ENCODE results near the gene DCANP1.
A peak's percentile ranks its signal among the peaks of the same experiment; 100 is the strongest.

The DCANP1 gene

DNA sequence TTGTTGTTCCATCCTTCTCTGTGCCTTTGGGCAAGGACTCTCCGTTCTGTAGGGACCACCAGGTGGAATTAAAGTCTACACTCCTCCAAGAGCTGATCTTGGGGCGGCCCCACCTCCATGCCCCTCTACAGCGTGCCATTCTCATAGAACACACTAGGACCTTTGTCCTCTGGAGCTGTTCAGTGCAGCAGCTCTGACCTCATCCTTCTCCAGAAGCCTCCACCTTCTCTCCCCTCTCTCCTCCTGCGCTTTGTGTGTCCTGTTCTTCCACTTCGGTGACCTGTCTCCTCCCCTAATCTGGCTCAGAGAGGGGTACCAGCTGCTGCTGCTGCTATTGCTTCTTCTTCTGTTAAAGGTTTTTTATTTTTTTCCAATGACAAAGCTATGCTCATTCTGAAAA, 46.3 kb downstream of the DCANP1 start:
- Histone ChIP-seq H3K27me3 (ENCODE audit: low read depth, low read length) (no peaks in the 10 kb centered on the region), H3K36me3 (replicated peaks; ENCODE audit: low read depth, low read length) (no peaks in the 10 kb centered on the region), H3K4me3 (ENCODE audit: low read length) (no peak overlapping the region), H4K20me1 (ENCODE audit: insufficient read depth, low read length) (peaks cover 23% of the 10 kb centered on the region), H2AFZ (ENCODE audit: low read depth, low read length) (no peak overlapping the region), H3K9ac (ENCODE audit: low read length) (no peak overlapping the region), H3K4me2 (ENCODE audit: low read length) (no peak overlapping the region), H3K9me3 (ENCODE audit: insufficient read depth, low read length) (no peaks in the 10 kb centered on the region), H3K27ac (ENCODE audit: low read length) (no peak overlapping the region), H3K4me1 (ENCODE audit: low read length) (peaks cover 14% of the 10 kb centered on the region), H3K79me2 (ENCODE audit: low read length) (peaks cover 36% of the 10 kb centered on the region)
- no peak for TF ChIP-seq EZH2phosphoT487 (IDR thresholded peaks at IDR 0.05; ENCODE audit: low read depth)
- TF ChIP-seq, protein P1, sequence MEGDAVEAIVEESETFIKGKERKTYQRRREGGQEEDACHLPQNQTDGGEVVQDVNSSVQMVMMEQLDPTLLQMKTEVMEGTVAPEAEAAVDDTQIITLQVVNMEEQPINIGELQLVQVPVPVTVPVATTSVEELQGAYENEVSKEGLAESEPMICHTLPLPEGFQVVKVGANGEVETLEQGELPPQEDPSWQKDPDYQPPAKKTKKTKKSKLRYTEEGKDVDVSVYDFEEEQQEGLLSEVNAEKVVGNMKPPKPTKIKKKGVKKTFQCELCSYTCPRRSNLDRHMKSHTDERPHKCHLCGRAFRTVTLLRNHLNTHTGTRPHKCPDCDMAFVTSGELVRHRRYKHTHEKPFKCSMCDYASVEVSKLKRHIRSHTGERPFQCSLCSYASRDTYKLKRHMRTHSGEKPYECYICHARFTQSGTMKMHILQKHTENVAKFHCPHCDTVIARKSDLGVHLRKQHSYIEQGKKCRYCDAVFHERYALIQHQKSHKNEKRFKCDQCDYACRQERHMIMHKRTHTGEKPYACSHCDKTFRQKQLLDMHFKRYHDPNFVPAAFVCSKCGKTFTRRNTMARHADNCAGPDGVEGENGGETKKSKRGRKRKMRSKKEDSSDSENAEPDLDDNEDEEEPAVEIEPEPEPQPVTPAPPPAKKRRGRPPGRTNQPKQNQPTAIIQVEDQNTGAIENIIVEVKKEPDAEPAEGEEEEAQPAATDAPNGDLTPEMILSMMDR (IDR thresholded peaks at IDR 0.05; ENCODE audit: low read depth, low read length) = no peak

DNA sequence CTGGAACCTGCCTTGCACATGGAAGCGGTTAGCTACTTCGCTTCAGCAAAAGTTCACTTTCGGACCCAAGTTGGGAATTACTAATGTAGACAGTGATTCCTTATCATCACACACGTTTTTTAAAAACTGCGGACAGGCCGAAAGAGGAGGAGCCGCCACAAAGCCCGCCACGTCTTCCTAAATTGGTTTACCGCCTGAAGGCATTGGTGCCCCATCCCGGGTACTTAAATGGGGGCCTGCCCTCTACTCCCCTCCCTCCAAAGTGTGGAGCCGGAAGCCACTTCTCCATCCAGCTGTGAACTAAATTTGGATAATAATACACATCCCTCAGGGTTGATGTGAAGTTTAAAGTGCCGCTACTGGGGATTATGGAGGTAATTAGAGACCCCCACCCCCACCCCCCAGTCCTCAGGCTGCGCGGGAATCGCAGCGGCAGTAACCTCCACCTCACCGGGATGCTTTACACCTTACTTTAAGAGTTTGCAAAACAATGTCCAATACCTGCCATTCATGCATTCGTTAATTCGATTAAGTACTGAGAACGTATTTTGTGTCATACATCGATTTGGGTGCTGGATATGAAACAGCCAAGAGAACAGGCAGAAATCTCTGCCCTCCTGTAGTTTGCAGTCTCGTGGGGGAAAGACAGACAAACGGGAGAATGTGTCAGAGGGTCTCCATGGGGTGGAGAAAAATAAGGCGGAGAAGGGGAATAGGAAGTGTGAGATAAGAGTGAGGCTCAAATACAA, 47.2 kb downstream of the DCANP1 start:
- H2AFZ ChIP-seq (ENCODE audit: low read depth, low read length) = peak overlapping the region; percentile 72
- peaks cover 32% of the 10 kb centered on the region for H4K20me1 ChIP-seq (ENCODE audit: insufficient read depth, low read length)
- H3K27me3 ChIP-seq (ENCODE audit: low read depth, low read length) = no peaks in the 10 kb centered on the region
- peak overlapping the region; percentile 91 for H3K4me2 ChIP-seq (ENCODE audit: low read length)
- no peaks in the 10 kb centered on the region for H3K9me3 ChIP-seq (ENCODE audit: insufficient read depth, low read length)
- H3K27ac ChIP-seq (ENCODE audit: low read length) = peak overlapping the region; percentile 54; the same call in 1 of the 2 replicates
- peaks cover 14% of the 10 kb centered on the region for H3K4me1 ChIP-seq (ENCODE audit: low read length)
- peak overlapping the region; percentile 86 for H3K9ac ChIP-seq (ENCODE audit: low read length)
- H3K4me3 ChIP-seq (ENCODE audit: low read length) = peak overlapping the region; percentile 97
- H3K79me2 ChIP-seq (ENCODE audit: low read length) = peaks cover 45% of the 10 kb centered on the region
- H3K36me3 ChIP-seq (replicated peaks; ENCODE audit: low read depth, low read length) = no peaks in the 10 kb centered on the region
- TF ChIP-seq, protein P1 (IDR thresholded peaks at IDR 0.05; ENCODE audit: low read depth, low read length) = no peak
- no peak for TF ChIP-seq EZH2phosphoT487 (IDR thresholded peaks at IDR 0.05; ENCODE audit: low read depth)

DNA sequence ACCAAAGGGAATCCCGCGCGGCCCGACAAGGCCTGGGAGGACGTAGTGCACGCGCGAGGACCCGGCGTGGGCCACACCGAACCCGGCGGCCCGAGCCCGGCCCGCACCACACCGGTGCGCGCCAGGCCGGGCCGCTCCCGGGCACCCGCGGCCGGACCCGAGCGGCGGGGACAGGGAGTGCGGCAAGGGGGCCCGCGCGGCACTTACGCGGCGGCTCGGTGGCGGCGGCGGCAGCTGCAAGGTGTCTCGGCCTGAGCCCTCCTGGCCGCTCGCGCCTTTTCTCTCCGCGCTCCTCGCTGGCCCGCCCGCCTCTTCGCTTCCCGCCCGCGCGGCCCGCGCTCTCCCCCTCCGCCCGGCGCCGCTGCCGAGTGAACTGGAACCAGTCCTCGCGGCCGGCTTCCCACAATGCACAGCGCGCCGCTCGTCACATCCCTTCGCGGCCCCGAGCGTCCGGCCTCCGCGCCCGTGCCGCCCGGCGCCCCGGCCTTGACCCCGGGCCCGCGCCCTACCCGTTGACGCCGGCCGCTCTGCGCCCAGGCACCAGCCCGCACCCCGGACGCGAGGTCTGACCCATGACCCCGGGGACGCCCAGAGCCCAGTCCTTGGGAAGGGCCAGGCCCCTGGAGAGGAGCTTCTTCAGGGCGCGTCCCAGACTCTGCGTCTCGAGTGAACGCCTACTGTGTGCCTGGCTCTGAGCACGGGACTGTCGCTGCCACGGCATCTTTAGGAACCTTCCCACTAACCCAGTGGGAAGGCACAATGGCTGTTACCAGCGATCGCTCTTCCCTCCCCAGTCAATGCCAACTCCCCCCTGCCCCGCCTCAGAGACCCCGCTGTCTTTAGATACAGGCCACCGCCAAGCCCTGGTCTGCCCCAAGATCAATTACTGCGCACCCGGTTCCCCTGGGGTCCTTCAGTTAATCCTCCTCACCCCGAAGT, 48.0 kb downstream of the DCANP1 start, which contains the start of gene MACROH2A1:
MACROH2A1 (minus strand) TSS at position 377 of the 939 bp plus-strand sequence. CDS start 10,138 bp downstream, outside the sequence.
- Histone ChIP-seq H3K27ac (ENCODE audit: low read length) (peak within 1 kb of the TSS; percentile 54), H3K4me2 (ENCODE audit: low read length) (peak within 1 kb of the TSS; percentile 91), H3K36me3 (replicated peaks; ENCODE audit: low read depth, low read length) (no peaks in the 10 kb centered on the region), H3K27me3 (ENCODE audit: low read depth, low read length) (no peaks in the 10 kb centered on the region), H3K4me1 (ENCODE audit: low read length) (peaks cover 21% of the 10 kb centered on the region), H3K9ac (ENCODE audit: low read length) (peak within 1 kb of the TSS; percentile 86), H2AFZ (ENCODE audit: low read depth, low read length) (peak within 1 kb of the TSS; percentile 72), H3K9me3 (ENCODE audit: insufficient read depth, low read length) (no peaks in the 10 kb centered on the region), H3K79me2 (ENCODE audit: low read length) (peaks cover 54% of the 10 kb centered on the region), H4K20me1 (ENCODE audit: insufficient read depth, low read length) (peaks cover 40% of the 10 kb centered on the region), H3K4me3 (ENCODE audit: low read length) (peak within 1 kb of the TSS; percentile 97)
- TF ChIP-seq, protein P1 (IDR thresholded peaks at IDR 0.05; ENCODE audit: low read depth, low read length) = no peak
- TF ChIP-seq EZH2phosphoT487 (IDR thresholded peaks at IDR 0.05; ENCODE audit: low read depth) = no peak
